IPS-15b (cell line): ENCODE measurements around the gene DPP10.
"Not testable (repeated sequence)": the region's sequence is repeated elsewhere in the genome, so short reads cannot be mapped to it uniquely, and the experiment has no call there.

ENCODE experiments used
- H3K27me3 ChIP-seq: one replicate; pipeline ENCODE4 v1.6.1; 2013; ENCODE audit warnings: low read length; ENCODE audit not compliant: control insufficient read depth, insufficient read depth
- H3K36me3 ChIP-seq: one replicate; pipeline ENCODE4 v1.6.1; 2013; ENCODE audit warnings: low read length; ENCODE audit not compliant: control insufficient read depth, insufficient read depth
- H3K4me1 ChIP-seq: one replicate; pipeline ENCODE4 v1.6.1; 2013; ENCODE audit warnings: mild to moderate bottlenecking, low read length; ENCODE audit not compliant: control insufficient read depth, insufficient read depth
- H3K4me3 ChIP-seq: one replicate; pipeline ENCODE4 v1.5.1; 2013; ENCODE audit warnings: low read depth, low read length
- H3K9ac ChIP-seq: one replicate; pipeline ENCODE4 v1.6.1; 2013; ENCODE audit warnings: low read depth, mild to moderate bottlenecking, low read length
- H3K9me3 ChIP-seq: one replicate; pipeline ENCODE4 v1.6.1; 2013; ENCODE audit warnings: mild to moderate bottlenecking, low read length; ENCODE audit not compliant: control insufficient read depth, insufficient read depth

Gene DPP10

DNA sequence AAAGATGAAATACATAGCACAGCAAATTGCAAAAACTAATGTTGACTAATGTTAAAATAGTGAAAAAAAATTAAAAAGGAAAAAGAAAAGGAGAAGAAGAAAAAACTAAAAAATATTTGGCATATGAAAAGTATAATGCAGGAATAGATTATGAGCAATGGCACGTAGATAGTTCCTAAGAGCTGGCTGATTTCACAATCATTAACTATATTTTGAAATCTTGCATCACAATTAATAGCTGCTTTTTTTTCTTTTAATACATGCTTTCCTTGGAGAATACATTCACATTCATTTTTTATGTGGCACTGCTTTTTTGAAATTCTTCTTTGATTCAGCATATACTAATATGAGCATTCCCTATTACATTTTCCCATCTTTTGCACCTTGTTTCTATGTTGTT is 299.8 kb downstream of the DPP10 start:
- H3K27me3 ChIP-seq: no peaks in the 10 kb centered on the region
- H3K36me3 ChIP-seq: no peaks in the 10 kb centered on the region
- no peaks in the 10 kb centered on the region for H3K9me3 ChIP-seq
- H3K4me3 ChIP-seq: no peak overlapping the region
- no peaks in the 10 kb centered on the region for H3K4me1 ChIP-seq
- no peak overlapping the region for H3K9ac ChIP-seq

DNA sequence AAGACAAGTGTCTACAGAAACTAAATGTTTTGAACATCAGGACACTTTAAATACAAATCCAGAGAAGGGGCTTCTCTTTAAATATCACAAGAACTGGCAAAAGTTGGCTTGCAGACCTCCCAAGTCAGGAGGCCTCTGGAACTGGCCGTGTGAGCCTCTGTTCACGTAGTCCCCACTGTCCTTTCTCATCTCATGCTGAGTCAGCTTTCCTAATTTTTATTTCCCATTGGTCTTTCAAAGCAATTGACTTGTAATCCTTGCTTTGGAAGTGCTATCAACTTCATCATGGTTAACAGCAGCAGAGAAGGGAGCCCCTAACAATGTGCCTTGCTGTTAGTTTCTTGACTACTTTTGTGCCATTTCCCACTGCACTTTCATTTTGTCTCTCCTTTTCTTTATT is 303.3 kb downstream of the DPP10 start:
- Histone ChIP-seq H3K9me3 (no peaks in the 10 kb centered on the region), H3K36me3 (no peaks in the 10 kb centered on the region), H3K27me3 (no peaks in the 10 kb centered on the region), H3K9ac (no peak overlapping the region), H3K4me1 (no peaks in the 10 kb centered on the region), H3K4me3 (no peak overlapping the region)

DNA sequence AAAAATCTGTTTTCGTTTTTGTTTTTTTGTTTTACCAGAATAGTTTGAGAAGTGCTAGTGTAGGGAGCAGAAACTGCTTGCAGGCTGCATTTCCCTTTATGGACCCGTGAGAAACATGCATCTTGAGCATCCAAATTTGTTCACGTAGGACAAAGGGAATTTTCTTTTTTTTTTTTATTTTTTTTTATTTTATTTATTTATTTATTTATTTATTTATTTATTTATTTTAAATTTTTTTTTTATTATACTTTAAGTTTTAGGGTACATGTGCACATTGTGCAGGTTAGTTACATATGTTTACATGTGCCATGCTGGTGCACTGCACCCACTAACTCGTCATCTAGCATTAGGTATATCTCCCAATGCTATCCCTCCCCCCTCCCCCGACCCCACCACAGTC is 305.7 kb downstream of the DPP10 start:
- H3K27me3 ChIP-seq, H3K9ac ChIP-seq, H3K4me1 ChIP-seq, H3K4me3 ChIP-seq, H3K9me3 ChIP-seq, H3K36me3 ChIP-seq: not testable (repeated sequence)

DNA sequence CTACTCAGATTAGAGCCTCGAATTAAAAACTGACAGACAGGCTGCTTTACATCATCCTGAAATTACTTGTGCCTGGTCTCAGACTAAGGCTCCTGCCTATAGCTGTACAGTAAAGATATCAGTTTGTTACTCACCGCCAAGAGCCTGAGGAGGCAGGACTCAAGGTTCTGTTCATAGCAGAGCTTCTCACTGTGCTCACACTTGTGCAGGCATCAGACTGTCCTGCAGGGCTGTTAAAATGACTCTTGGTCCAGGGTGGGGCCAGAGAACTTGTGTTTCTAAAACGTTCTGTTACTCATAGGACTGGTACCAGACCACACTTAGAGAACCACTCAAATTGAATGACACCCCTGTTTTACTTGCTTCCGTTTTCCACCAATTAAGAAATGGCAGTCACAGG is 310.0 kb downstream of the DPP10 start:
- no peaks in the 10 kb centered on the region for H3K27me3 ChIP-seq
- no peaks in the 10 kb centered on the region for H3K9me3 ChIP-seq
- no peaks in the 10 kb centered on the region for H3K4me1 ChIP-seq
- no peak overlapping the region for H3K9ac ChIP-seq
- no peak overlapping the region for H3K4me3 ChIP-seq
- H3K36me3 ChIP-seq: no peaks in the 10 kb centered on the region

DNA sequence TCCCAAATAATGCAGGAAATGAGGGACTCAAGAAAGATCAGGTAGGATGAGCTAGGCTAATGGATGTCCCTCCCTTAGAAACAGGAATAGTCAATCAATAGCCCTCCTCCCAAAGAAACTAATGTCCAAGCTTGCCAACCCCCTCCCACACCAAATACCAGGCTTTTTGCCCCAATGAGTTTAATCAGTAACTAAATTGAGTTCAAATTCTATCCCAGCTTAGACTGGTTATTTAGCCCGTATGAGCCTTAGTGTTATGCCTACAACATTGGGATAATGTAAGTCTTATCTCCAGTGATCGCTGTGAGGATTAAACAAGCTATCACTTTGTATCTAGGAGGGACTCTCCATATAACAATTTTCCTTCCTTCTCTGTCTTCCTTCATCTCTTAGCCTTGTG is 310.7 kb downstream of the DPP10 start:
- Histone ChIP-seq H3K4me1 (no peaks in the 10 kb centered on the region), H3K9ac (no peak overlapping the region), H3K9me3 (no peaks in the 10 kb centered on the region), H3K27me3 (no peaks in the 10 kb centered on the region), H3K4me3 (no peak overlapping the region), H3K36me3 (no peaks in the 10 kb centered on the region)

DNA sequence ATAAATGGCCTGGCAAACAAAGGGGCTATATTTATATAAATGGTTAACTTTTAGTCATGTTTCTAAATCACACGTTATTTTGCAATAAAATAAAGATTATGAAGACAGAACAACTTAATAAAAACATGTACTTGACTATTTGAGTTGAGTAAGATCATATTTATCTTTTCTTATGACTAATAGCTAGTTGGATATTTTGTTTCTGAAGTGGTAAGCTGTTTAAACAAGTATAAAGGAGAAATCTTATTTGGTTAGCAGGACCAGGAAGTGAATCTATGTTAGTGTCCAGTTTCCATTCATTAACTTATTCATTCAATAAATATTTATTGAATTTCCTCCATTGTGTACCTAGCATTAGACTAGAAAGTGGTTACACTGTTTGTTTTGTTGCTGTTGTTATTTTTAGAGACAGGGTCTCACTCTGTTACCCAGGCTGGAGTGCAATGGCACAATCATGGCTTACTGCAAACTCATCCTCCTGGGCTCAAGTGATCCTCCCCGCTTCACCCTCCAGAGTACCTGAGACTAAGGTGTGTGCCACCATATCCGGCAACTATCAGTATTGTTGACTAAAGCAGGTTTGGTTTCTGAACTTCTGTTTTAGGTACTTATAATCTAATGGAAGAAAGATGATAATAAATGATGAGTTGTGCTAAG is 312.6 kb downstream of the DPP10 start:
- no peaks in the 10 kb centered on the region for H3K27me3 ChIP-seq
- no peaks in the 10 kb centered on the region for H3K36me3 ChIP-seq
- H3K9me3 ChIP-seq: no peaks in the 10 kb centered on the region
- H3K9ac ChIP-seq: no peak overlapping the region
- no peak overlapping the region for H3K4me3 ChIP-seq
- no peaks in the 10 kb centered on the region for H3K4me1 ChIP-seq

DNA sequence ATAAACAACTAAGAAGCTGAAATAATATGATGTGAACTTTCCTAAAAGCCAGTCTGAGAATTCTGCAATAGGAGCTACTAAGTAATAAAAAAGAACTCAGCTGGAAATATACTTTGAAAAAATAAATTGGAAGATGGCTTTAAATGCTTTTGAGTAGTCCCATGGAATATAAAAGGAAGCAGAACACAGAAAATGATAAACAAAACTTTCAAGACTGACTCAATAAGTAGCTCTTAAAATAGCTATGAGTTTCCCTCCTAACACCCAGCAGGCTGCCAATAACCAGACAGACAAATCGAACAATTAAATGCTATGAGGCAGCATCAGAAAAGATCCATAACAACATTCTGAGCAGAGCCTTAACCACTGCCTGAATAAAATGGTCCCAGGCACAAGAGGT is 319.9 kb downstream of the DPP10 start:
- Histone ChIP-seq H3K9me3 (no peaks in the 10 kb centered on the region), H3K9ac (no peak overlapping the region), H3K4me3 (no peak overlapping the region), H3K4me1 (peaks cover 6% of the 10 kb centered on the region), H3K36me3 (no peaks in the 10 kb centered on the region), H3K27me3 (no peaks in the 10 kb centered on the region)

DNA sequence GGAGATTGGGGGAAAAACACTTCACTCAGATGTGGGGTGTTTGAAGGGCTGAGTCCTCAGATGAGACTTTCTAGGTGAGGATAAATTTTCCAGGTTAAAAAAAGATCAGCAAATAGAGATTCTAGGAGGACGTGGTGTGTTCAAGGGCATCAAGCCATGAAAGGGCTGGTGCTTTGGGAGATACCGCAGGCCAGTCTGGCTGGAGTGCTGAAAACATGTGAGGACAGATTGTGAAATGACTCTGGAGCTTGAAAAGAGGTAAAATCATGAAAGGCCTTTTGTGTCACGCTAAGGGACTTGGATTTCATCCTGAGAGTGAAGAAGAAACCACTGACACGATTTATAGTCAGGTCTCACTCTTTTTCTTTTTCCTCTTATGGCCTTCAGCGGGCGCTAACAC is 320.5 kb downstream of the DPP10 start:
- Histone ChIP-seq H3K36me3 (no peaks in the 10 kb centered on the region), H3K9ac (no peak overlapping the region), H3K4me3 (no peak overlapping the region), H3K4me1 (peaks cover 6% of the 10 kb centered on the region), H3K27me3 (no peaks in the 10 kb centered on the region), H3K9me3 (no peaks in the 10 kb centered on the region)

DNA sequence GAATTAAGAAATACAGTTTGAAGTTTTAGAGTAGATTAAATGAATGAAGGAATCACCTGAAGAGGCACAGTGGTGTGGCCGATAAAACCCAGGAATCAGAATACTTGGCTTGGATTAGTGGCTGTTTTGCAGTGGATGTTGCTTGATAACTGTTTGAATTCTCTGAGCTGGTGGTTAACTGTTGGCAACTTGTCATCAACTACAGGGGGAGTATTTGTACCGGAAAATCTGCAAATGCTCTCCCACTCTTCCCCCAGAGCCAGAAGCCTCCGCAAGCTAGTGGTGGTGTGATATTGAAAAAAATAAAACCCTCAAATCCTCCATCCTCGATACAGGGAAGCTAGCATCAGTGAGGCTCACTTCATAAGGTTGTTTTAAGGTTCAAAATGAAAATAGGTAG is 326.7 kb downstream of the DPP10 start:
- Histone ChIP-seq H3K4me3 (no peak overlapping the region), H3K4me1 (peaks cover 10% of the 10 kb centered on the region), H3K9ac (no peak overlapping the region), H3K36me3 (no peaks in the 10 kb centered on the region), H3K27me3 (no peaks in the 10 kb centered on the region), H3K9me3 (no peaks in the 10 kb centered on the region)

DNA sequence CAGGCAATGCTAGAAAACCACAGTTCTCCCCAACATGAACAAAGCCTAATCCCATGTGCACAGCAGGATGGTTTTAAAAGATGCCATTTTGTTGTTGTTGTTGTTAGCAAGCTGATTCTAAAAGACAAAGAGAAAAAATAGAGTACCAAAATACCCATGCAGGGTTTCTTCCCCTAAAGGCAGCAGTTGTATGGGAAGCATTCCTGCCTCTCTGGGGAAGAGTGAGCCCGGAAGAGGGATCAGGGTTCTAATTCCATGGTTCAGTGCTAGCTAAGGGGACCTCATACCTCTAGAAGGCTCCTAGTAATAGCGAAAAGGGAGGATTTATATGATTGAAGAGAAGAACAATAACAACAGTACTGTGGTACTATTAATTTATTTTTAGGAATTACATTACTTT is 327.6 kb downstream of the DPP10 start:
- no peaks in the 10 kb centered on the region for H3K27me3 ChIP-seq
- H3K36me3 ChIP-seq: no peaks in the 10 kb centered on the region
- no peaks in the 10 kb centered on the region for H3K9me3 ChIP-seq
- peaks cover 10% of the 10 kb centered on the region for H3K4me1 ChIP-seq
- no peak overlapping the region for H3K9ac ChIP-seq
- H3K4me3 ChIP-seq: no peak overlapping the region

DNA sequence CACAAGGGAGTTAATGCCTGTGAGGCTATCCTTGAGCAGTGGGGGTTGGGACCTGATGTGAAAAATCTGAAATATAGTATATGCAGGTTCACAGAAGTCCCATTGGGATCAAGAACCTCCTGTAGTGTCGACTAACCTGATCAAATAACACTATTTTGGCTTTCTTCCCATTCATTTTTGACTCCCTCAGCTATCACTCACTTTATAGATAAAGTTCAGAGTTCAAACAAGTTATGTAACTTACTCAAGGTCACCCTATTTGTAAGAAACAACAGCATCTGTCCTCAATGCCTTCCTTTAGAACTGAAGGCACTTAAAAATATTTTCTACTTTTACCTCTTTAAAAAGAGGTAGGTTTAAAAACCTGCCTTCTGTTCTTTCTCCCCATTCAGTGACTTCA is 341.6 kb downstream of the DPP10 start:
- no peaks in the 10 kb centered on the region for H3K36me3 ChIP-seq
- H3K9me3 ChIP-seq: no peaks in the 10 kb centered on the region
- H3K9ac ChIP-seq: no peak overlapping the region
- H3K27me3 ChIP-seq: no peaks in the 10 kb centered on the region
- H3K4me1 ChIP-seq: peaks cover 9% of the 10 kb centered on the region
- H3K4me3 ChIP-seq: no peak overlapping the region

DNA sequence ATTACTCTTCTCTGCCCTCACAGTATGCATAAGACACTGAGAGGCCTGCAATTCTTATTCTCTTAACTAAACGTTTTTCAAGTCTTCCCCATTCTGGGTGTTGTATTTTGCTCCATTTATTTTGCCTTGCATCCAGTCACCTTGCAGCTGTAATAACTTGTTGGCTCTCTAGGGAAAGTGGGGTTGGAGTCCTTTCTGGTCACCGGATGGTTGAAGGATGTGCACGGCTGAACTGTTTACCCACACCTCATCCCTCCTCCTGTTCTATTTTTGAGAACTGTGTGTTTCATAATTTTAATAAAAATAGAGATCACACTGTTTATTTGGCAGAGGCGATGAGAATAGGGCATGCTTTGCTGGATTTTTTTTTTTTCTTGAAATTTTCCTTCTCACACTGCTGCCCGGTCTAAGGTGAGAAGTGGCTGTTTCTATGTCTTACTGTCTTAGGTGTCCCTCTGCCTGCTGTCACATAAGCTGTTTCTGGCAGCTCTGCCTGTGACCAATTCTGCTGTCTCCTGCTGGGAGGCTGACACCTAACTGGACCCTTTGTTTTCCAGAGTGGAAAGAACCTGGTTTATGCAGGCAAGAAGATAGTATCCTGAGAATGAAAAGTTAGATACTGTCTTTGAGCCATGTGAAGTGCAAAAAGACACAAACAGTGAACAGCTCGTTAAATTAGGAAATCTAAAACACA is 342.6 kb downstream of the DPP10 start:
- Histone ChIP-seq H3K4me3 (no peak overlapping the region), H3K36me3 (no peaks in the 10 kb centered on the region), H3K27me3 (no peaks in the 10 kb centered on the region), H3K9me3 (no peaks in the 10 kb centered on the region), H3K4me1 (peaks cover 19% of the 10 kb centered on the region), H3K9ac (no peak overlapping the region)
